DND-41 (cell line): ENCODE data around the gene PDE4D.

Experiments used
- CTCF ChIP-seq: IDR thresholded peaks from 2 replicates; pipeline ENCODE4 v1.5.1; 2012; ENCODE audit warnings: borderline replicate concordance, low read length, moderate library complexity, mild to moderate bottlenecking; ENCODE audit not compliant: poor library complexity, severe bottlenecking; ENCODE audit errors: extremely low read depth
- EZH2 ChIP-seq: IDR thresholded peaks from 3 replicates; pipeline ENCODE4 v1.6.1; 2012; ENCODE audit warnings: borderline replicate concordance, low read depth, mild to moderate bottlenecking, moderate library complexity, low read length, inconsistent platforms; ENCODE audit not compliant: severe bottlenecking

GRCh38 chr5:59221769-59222168 is 671.8 kb downstream of the PDE4D start:
- TF ChIP-seq CTCF (no peak), EZH2 (no peak)
